ENCODE results near the gene IWS1.

DNA sequence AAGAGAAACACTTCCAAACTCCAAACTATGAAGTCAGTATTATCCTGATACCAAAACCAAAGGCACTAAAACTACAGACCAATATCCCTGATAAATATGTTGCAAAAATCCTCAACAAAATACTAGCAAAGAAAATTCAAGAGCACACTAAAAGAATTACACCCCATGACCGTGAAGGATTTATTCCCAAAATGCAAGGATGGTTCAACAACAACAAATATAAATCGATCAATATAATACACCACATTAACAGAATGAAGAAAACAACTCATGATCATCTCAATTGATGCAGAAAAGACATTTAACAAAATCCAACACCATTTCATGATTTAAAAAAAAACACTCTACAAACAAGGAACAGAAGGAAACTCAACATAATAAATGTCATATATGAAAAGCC, 50.5 kb downstream of the IWS1 start:
- TF ChIP-seq, protein P1, sequence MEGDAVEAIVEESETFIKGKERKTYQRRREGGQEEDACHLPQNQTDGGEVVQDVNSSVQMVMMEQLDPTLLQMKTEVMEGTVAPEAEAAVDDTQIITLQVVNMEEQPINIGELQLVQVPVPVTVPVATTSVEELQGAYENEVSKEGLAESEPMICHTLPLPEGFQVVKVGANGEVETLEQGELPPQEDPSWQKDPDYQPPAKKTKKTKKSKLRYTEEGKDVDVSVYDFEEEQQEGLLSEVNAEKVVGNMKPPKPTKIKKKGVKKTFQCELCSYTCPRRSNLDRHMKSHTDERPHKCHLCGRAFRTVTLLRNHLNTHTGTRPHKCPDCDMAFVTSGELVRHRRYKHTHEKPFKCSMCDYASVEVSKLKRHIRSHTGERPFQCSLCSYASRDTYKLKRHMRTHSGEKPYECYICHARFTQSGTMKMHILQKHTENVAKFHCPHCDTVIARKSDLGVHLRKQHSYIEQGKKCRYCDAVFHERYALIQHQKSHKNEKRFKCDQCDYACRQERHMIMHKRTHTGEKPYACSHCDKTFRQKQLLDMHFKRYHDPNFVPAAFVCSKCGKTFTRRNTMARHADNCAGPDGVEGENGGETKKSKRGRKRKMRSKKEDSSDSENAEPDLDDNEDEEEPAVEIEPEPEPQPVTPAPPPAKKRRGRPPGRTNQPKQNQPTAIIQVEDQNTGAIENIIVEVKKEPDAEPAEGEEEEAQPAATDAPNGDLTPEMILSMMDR (IDR thresholded peaks at IDR 0.05 in 8 of 11, conservative IDR thresholded peaks at IDR 0.05 in 3 of 11): no peak
- no peak for TF ChIP-seq POLR2A (IDR thresholded peaks at IDR 0.05)
